ENCODE results near the gene MB. TPM values are rescaled to one million over a fixed set of nuclear protein-coding genes. Genes with fewer than 3 reads are reported as not detected.

Gene MB
- total and polyA plus RNA-seq, 2 experiments from 2014 or later: not detected

- TF ChIP-seq ZNF462 (CRISPR knock-in tag; IDR thresholded peaks at IDR 0.05) (no peak), REST (IDR thresholded peaks at IDR 0.05; ENCODE audit: unreplicated experiment) (no peak), CREB1 (CRISPR knock-in tag; IDR thresholded peaks at IDR 0.05; ENCODE audit: low read depth) (no peak), ZNF331 (CRISPR knock-in tag; IDR thresholded peaks at IDR 0.05; ENCODE audit: low read depth) (no peak)
Observed at GRCh38 chr22:35657571-35658312, 40.6 kb upstream of the MB start (continued).
